ENCODE measurements around the gene TAPT1. TPM values are rescaled to one million over a fixed set of nuclear protein-coding genes. Genes with fewer than 3 reads are reported as not detected.

TAPT1 gene, protein sequence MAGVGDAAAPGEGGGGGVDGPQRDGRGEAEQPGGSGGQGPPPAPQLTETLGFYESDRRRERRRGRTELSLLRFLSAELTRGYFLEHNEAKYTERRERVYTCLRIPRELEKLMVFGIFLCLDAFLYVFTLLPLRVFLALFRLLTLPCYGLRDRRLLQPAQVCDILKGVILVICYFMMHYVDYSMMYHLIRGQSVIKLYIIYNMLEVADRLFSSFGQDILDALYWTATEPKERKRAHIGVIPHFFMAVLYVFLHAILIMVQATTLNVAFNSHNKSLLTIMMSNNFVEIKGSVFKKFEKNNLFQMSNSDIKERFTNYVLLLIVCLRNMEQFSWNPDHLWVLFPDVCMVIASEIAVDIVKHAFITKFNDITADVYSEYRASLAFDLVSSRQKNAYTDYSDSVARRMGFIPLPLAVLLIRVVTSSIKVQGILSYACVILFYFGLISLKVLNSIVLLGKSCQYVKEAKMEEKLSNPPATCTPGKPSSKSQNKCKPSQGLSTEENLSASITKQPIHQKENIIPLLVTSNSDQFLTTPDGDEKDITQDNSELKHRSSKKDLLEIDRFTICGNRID
- 11.6 to 17.7 TPM (median 13.2 TPM) in 5 replicates for total RNA-seq (2022; extraction: Qiagen RNA extraction; ENCODE audit: low read depth)

DNA sequence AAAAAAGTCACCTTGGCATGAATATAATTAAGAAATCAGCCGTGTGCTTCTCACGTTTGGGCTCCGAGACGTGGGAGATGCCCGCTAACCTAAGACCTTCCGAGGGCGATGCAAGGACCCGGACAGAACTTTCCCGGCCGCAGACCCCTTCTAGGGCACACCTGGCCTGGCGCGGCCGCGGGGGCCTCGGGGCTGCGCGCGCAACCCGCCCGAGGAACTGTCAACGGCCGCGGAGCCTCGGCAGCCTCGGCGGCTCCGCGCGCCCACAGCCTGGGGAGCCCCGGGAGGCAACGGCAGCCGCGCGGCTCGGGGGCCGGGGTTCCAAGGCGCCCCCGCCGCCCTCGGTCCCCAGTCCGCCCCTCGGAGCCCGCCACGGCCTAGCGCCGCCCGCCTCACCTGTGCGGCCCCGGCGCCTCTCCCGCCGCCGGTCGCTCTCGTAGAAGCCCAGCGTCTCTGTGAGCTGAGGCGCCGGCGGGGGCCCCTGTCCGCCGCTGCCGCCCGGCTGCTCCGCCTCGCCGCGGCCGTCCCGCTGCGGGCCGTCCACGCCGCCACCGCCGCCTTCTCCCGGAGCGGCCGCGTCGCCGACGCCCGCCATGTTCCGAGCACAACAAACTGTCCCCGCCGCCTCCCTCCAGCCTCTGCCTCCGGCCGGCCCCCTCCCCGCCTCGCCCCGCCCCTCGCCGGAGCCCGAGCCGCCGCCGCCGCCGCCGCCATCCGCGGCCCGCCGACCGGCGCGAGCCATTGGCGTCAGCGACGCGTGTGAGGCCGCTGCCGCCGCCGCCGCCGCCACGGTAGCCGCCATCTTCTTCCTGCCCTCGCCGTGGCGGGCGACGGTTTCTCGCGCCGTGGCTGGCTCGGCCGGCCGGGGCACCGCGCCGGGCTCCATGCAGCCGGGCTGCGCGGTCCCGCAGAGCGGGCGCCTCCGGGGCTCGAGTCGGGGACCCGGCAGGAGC is at the start of gene TAPT1:
Gene TAPT1, minus strand, starts transcription at position 609 of the 953 bp plus-strand sequence. Its CDS starts 14 bp downstream, at position 595.

Other genes with a start within 250 kb of the TAPT1 start
- gene PROM1, start 142.4 kb downstream of the TAPT1 start, total RNA-seq (2022; extraction: Qiagen RNA extraction; ENCODE audit: low read depth): 0.08 to 0.34 TPM (median 0.32 TPM) in 3 of 5 replicates, not detected in the others